Esophagus squamous epithelium (tissue), 5 donors: ENCODE results near the gene SCN8A. TPM values are rescaled to one million over a fixed set of nuclear protein-coding genes. Genes with fewer than 3 reads are reported as not detected.
"Not testable (repeated sequence)": the region's sequence is repeated elsewhere in the genome, so short reads cannot be mapped to it uniquely, and the experiment has no call there.

Experiments
- DNase-seq: peaks from one replicate; lab custom pipeline; 2025; lab: John Stamatoyannopoulos, UW
- H3K27ac ChIP-seq, 4 donors: fragments of 200-600 bp; sonication (generic); one replicate each; pipeline ENCODE4 v1.5.1; 2016 to 2019; ENCODE audit warnings: mild to moderate bottlenecking in 1 of 4
- H3K27me3 ChIP-seq, 4 donors: fragments of 200-600 bp; sonication (generic); 1 replicate in 3 of 4; 2 replicates in 1 of 4; pipeline versions ENCODE4 v1.5.1 to v1.6.0; 2017 to 2021; ENCODE audit warnings: antibody characterized with exemption in 1 of 4
- H3K36me3 ChIP-seq, 3 donors: fragments of 200-600 bp; sonication (generic); one replicate each; pipeline ENCODE4 v1.5.1; 2016 to 2019
- H3K4me1 ChIP-seq, 3 donors: fragments of 200-600 bp; sonication (generic); one replicate each; pipeline ENCODE4 v1.5.1; 2017 to 2019
- H3K4me3 ChIP-seq, 4 donors: fragments of 200-600 bp; sonication (generic); 1 replicate in 3 of 4; 2 replicates in 1 of 4; pipeline ENCODE4 v1.5.1; 2016 to 2019; ENCODE audit warnings: mild to moderate bottlenecking in 2 of 4, moderate library complexity in 1 of 4
- H3K9me3 ChIP-seq, 3 donors: fragments of 200-600 bp; sonication (generic); one replicate each; pipeline ENCODE4 v1.5.1; 2016 to 2019
- CTCF ChIP-seq, 6 experiments: fragments of 450-650 bp in 4 of 6; fragments of 200-600 bp in 2 of 6; sonication (generic) in 2 of 6; IDR thresholded peaks; one replicate each; pipeline ENCODE4 v1.5.1; 2016 to 2019; ENCODE audit warnings: antibody characterized with exemption in 6 of 6, mild to moderate bottlenecking in 4 of 6, moderate library complexity in 4 of 6
- POLR2A ChIP-seq, 4 donors: fragments of 450-650 bp; IDR thresholded peaks; one replicate each; pipeline ENCODE4 v1.6.1; 2017; ENCODE audit warnings: antibody characterized with exemption in 4 of 4, mild to moderate bottlenecking in 4 of 4, moderate library complexity in 3 of 4
- WGBS, 2 donors: methylation state at CpG; one replicate each; pipeline ENCODE4 v1.1.5; 2018; 5-methylcytosine and 5-hydroxymethylcytosine counted together
- intact Hi-C: fragments of 100-400 bp; cut with DNase I; formaldehyde crosslinking; loops from one replicate; pipeline ENCODE4 v1.15.0; 2022
- total RNA-seq, 4 donors: library from RNA; depleted of rRNA; stranded (reverse); fragments of >200 nt; gene quantifications; one replicate each; pipeline ENCODE4 v1.1.0, GENCODE V29; 2016
- donor health status: DM: yes; HTN: yes; CAD: no.

The SCN8A gene
- total RNA-seq, 4 donors from 2014 or later, result 0.11 to 1.1 (median 0.40) TPM

GRCh38 chr12:51827925-51828818, 237.1 kb downstream of the SCN8A start:
- TF ChIP-seq POLR2A (IDR thresholded peaks at IDR 0.05), result no peak
- DNase-seq, result no peak
- peaks cover 0 to 15% (median 4%) of the 10 kb centered on the region in 3 donors for H3K4me1 ChIP-seq
- peaks cover 0 to 36% (median 0%) of the 10 kb centered on the region in 4 donors for H3K27me3 ChIP-seq
- H3K36me3 ChIP-seq, result no peaks in the 10 kb centered on the region
- intact Hi-C loops, result no loop called here
- H3K27ac ChIP-seq, result no peak overlapping the region
- H3K4me3 ChIP-seq, result no peak overlapping the region
- no peaks in the 10 kb centered on the region for H3K9me3 ChIP-seq
- 37 to 58% methylated on average over 4 to 11 of the region's 11 CpGs for WGBS, 2 donors

GRCh38 chr12:51829011-51829481, 238.0 kb downstream of the SCN8A start:
- no peaks in the 10 kb centered on the region for H3K36me3 ChIP-seq
- H3K27me3 ChIP-seq, result peaks cover 0 to 45% (median 0%) of the 10 kb centered on the region in 4 donors
- WGBS, 2 donors, result 72 to 78% methylated on average over 3 to 5 of the region's 5 CpGs
- H3K4me3 ChIP-seq, result no peak overlapping the region
- TF ChIP-seq POLR2A (IDR thresholded peaks at IDR 0.05), result no peak
- no peak for TF ChIP-seq CTCF (IDR thresholded peaks at IDR 0.05)
- no peak for DNase-seq
- peaks cover 0 to 15% (median 4%) of the 10 kb centered on the region in 3 donors for H3K4me1 ChIP-seq
- no peak overlapping the region for H3K27ac ChIP-seq
- H3K9me3 ChIP-seq, result no peaks in the 10 kb centered on the region
- intact Hi-C loops, result no loop called here

- Histone ChIP-seq H3K4me1 (peaks cover 0 to 15% (median 4%) of the 10 kb centered on the region in 3 donors), H3K36me3 (no peaks in the 10 kb centered on the region), H3K27me3 (peaks cover 0 to 51% (median 0%) of the 10 kb centered on the region in 4 donors), H3K4me3 (no peak overlapping the region), H3K27ac (no peak overlapping the region), H3K9me3 (no peaks in the 10 kb centered on the region)
- intact Hi-C loops, result no loop called here
- WGBS, 2 donors, result 58% methylated on average over 1 of the region's 1 CpG; no CpG with 5 or more reads in 1 of the 2 donors
- DNase-seq, result no peak
- TF ChIP-seq POLR2A (IDR thresholded peaks at IDR 0.05) (no peak), CTCF (IDR thresholded peaks at IDR 0.05) (no peak)
Observed at GRCh38 chr12:51829641-51830040, 238.6 kb downstream of the SCN8A start.

GRCh38 chr12:51831817-51832216, 240.8 kb downstream of the SCN8A start:
- Histone ChIP-seq H3K27me3 (peaks cover 0 to 72% (median 0%) of the 10 kb centered on the region in 4 donors), H3K4me1 (peaks cover 0 to 15% (median 4%) of the 10 kb centered on the region in 3 donors)
- H3K27ac ChIP-seq, H3K36me3 ChIP-seq, H3K9me3 ChIP-seq, H3K4me3 ChIP-seq, intact Hi-C loops, DNase-seq: not testable (repeated sequence)
- 58 to 69% methylated on average over 4 to 5 of the region's 5 CpGs for WGBS, 2 donors

GRCh38 chr12:51832354-51833107, 241.5 kb downstream of the SCN8A start:
- Histone ChIP-seq H3K4me1 (peaks cover 0 to 11% (median 4%) of the 10 kb centered on the region in 3 donors), H3K36me3 (no peaks in the 10 kb centered on the region), H3K9me3 (no peaks in the 10 kb centered on the region), H3K27ac (no peak overlapping the region), H3K27me3 (peaks cover 0 to 79% (median 0%) of the 10 kb centered on the region in 4 donors), H3K4me3 (no peak overlapping the region)
- DNase-seq, result no peak
- 23 to 42% methylated on average over 10 of the region's 10 CpGs for WGBS, 2 donors
- no peak for TF ChIP-seq CTCF (IDR thresholded peaks at IDR 0.05)
- intact Hi-C loops, result no loop called here
